Stimulated activated CD8-positive, alpha-beta memory T cell treated with anti-CD3 and anti-CD28 coated beads, Interleukin-7, amount 100 ng/mL, for 24 hours (primary cell): ENCODE measurements around the gene PLXDC2.

Experiments used
- DNase-seq: peaks from one replicate; pipeline ENCODE4 v3.0.0-alpha.2; 2020; ENCODE audit warnings: low read depth

Gene PLXDC2

GRCh38 chr10:20276127-20276979 lies 460.1 kb downstream of the PLXDC2 start:
- no peak for DNase-seq

DNA sequence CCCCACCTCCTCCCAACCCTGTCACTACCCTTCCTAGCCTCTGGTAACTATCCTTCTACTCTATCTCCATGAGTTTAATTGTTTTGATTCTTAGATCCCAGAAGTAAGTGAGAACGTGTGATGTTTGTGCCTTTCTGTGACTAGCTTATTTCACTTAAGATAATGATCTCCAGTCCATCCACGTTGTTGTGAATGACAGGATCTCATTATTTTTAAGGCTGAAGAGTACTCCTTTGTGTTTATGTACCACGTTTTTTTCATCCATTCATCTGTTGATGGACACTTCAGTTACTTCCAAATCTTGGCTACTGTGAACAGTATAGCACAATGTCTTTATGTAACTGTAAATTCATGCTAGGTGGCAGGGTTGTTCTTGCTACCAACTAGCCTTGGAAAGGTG lies 461.6 kb downstream of the PLXDC2 start:
- no peak for DNase-seq

DNA sequence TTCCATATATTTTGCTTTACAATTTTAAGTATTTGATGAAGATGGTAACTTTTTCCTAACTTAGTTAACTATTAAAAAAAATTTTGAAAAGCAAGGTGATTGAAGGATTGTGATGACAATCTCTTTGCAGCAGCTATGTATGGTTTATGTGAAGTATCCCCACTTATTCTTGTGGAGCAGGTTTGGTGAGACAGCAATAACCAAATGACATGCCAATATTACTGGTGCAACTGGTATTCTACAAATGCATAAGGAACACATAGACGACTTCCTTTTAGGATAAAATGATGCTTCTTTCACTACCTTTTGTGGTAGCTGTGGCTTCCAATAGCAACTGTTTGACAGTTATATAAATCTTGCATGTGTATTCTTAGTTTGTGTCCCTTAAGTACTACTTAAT lies 465.3 kb downstream of the PLXDC2 start:
- no peak for DNase-seq

DNA sequence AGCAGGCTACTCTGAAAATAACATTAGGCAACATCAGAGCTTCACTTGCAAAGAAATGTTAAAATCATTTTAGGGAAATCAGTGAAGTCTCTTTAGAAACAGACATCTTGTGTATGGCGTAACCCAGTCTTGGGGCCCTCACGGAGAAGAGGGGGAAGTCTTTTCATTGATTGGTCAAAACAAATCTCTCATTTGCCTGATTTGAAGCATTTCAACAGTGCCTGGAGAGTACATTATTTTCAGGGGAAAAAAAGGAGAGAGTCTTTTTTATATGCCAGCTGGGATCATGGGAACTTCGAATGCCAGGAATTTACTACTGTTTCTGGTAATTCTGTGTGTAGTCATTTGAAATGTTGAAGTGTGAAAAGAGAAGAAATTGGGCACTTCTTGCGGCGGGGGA lies 471.4 kb downstream of the PLXDC2 start:
- DNase-seq: no peak

DNA sequence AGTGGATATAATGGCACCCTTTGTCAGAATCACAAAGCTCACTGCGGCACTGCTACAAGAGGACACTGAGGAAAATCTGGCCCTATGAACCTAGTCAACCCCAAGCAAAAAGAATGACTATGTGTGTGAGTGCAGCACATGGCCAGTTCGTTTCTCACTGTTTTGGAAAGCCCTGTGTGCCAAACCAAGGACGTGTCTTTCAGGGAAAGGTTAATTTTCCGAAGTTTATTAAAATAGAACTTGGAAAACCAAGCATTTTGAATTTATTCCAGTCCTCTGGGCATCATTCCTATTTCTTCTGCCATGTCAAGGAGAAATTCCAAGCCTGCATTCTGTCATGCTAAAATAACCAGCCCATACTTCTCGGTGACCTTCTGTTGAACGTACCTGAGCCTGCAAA lies 471.8 kb downstream of the PLXDC2 start:
- DNase-seq: no peak

GRCh38 chr10:20289070-20289828 lies 473.0 kb downstream of the PLXDC2 start:
- no peak for DNase-seq

DNA sequence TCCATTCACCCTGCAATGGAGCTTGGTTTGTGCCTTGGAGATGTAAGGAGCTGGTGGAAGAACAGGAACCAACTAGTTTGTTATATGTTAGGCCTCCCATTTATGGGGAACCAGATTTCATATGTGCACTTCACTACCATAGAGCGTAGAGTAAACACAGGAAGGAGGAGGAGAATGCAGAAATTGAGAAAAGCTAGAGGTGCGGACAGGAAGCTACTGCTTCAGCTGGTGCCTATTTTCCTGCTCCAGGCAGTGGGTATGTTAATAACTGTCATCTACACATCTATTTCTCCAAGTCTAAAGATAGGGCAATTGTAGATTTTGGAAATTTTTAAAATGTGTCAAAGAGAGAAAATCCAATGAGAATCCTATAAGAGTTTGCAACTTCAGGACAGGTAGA lies 482.2 kb downstream of the PLXDC2 start:
- no peak for DNase-seq

DNA sequence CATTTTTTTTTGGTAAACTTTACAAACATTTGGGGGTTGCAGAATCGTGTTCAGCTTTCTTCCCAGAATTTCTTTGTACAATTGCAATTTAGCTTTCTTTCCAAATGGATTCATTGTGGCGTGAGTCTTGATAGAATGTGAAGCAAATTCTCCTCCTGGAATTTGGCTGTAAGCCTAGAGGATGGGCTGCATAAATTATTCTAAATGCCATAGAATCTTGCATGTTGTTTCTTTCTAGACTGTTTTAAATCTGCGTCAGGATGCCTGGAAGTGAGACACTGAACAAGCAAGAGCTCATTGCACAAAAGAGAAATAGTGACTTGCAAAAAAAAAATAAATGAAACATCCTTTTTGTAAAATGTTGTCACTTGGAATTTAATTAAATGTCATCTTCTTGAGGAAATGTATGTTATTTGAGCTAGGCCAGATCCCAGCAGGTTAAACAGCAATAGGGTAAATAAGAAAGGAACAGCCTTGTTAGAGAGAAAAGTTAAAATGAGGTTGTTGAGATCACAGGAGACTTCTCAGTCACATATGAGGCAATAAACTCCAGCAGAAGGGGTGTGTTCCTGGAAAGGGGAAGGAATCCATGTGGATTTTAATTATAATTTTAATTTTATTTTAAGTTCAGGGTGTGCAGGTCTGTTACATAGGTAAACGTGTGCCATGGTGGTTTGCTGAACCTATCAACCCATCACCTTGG lies 483.0 kb downstream of the PLXDC2 start:
- no peak for DNase-seq

DNA sequence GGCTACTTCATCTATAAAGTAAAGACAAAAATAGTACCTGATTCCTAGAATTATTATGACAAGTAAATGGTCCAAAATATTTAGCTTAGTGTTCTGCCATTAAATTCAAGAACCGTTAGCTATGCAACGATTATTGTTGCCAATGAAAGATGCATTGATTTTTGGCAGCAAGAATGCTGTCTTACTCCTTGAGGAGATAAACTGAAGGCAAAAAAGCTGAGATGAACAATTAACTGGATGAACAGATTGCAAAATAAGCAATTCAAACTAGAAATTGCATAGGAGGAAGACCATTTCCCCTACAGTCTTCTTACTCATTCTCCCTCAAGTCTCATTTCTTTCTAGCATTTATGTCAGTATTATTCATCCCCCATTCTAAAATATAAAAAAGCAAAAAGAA lies 484.5 kb downstream of the PLXDC2 start:
- no peak for DNase-seq

- DNase-seq: no peak
Observed at GRCh38 chr10:20302033-20302432, 485.8 kb downstream of the PLXDC2 start.

DNA sequence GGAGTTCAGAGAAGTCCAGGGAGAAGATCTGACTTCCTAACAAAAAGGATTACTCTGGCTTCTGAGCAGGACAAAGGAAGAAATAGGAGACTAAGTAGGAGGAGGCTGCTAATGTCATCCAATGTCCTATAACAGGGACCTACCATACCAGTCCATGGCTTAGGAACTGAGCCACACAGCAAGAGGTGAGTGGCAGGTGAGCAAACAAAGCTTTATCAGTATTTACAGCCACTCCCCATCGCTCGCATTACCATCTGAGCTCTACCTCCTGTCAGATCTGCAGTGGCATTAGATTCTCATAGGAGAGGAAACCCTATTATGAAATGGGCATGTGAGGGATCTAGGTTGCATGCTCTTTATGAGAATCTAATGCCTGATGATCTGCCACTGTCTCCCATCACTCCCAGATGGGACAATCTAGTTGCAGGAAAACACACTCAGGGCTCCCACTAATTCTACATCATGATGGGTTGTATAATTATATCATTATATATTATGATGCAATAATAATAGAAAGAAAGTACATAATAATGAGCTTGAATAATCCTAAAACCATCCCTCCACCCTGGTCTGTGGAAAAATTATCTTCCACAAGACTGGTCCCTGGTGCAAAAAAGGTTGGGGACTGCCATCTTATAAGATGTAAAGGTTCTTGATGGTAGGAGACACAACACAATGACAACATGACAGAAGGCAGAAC lies 487.4 kb downstream of the PLXDC2 start:
- no peak for DNase-seq

GRCh38 chr10:20313665-20314064 lies 497.4 kb downstream of the PLXDC2 start:
- no peak for DNase-seq

- DNase-seq: no peak
Observed at GRCh38 chr10:20314431-20314830, 498.2 kb downstream of the PLXDC2 start.

DNA sequence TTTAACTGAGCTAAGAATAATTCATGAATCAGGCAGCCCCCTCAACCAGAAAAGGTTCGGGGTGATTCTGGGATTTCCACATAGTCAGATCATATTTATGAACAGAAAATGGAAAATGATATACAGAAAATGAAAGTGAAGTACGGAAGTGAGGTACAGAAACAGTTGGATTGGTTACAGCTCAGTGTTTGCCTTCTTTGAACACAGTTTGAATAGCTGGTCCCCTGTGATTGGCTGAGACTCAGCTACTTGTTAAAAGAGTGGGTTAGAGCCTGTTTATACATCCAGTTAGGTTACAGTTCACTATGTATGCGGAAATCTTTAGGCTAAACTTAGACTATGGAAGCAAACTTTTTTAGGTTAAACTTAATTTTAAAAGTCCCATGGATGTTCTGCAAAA lies 511.7 kb downstream of the PLXDC2 start:
- DNase-seq: no peak

DNA sequence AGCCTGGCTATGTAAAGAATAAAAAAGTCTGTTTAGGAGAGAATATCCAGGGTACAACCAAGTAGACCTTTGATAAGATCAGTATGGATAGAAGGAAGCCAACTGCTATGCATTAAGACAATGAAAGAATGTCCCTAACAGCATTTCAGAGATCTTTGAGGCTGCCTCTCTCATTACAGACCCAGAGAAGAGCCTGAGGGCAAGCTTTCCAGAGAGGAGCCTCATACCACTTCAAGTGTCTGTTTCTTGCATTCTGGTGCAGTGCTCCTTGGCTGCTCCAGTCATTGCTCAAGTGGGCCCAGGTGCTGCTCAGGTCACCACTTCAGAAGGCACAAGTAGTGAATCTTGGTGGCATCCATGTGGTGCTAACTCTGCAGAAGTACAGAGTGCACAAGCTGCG lies 514.0 kb downstream of the PLXDC2 start:
- DNase-seq: no peak

DNA sequence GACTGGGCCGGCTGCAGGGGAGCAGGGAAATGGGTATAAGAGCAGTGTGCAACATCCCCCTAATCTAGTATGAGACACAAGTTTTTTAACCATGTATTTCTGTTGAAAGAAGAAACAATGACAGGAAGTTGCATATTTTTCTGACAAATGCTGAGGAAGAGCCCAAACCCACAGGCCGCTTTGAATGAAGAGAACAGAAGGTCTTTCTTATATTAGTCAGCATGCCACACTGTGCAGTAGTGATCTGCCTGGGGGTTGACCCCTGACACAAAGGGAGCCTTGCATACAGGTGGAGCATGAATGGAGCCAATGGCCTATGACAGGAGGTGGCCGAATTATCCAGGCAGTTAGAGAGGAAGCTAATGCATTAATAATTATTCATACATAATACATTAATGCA lies 518.3 kb downstream of the PLXDC2 start:
- DNase-seq: no peak
